Ishikawa (cell line): ENCODE results near the gene RARB.

Experiments
- CEBPB ChIP-seq: IDR thresholded peaks from 2 replicates; pipeline ENCODE4 v1.6.1; 2012
- EP300 ChIP-seq: IDR thresholded peaks from 2 replicates; pipeline ENCODE4 v1.6.1; 2012; ENCODE audit warnings: borderline replicate concordance
- RAD21 ChIP-seq: IDR thresholded peaks from 2 replicates; pipeline ENCODE4 v1.6.1; 2012; ENCODE audit warnings: low read depth
- TAF1 ChIP-seq: IDR thresholded peaks from 2 replicates; pipeline ENCODE4 v1.6.1; 2012; ENCODE audit warnings: low read depth, mild to moderate bottlenecking
- TEAD4 ChIP-seq: IDR thresholded peaks from 2 replicates; pipeline ENCODE4 v1.6.1; 2012
- YY1 ChIP-seq: IDR thresholded peaks from 2 replicates; pipeline ENCODE4 v1.6.1; 2012; ENCODE audit warnings: low read depth
- ZBTB7A ChIP-seq: IDR thresholded peaks from 2 replicates; pipeline ENCODE4 v1.6.1; 2012; ENCODE audit warnings: low read depth
- TF ChIP-seq, protein P1 (sequence below): IDR thresholded peaks from 2 replicates; pipeline ENCODE4 v1.6.1; 2012
- TF ChIP-seq, protein P2 (sequence below): IDR thresholded peaks from 2 replicates; pipeline ENCODE4 v1.6.1; 2012

DNA sequence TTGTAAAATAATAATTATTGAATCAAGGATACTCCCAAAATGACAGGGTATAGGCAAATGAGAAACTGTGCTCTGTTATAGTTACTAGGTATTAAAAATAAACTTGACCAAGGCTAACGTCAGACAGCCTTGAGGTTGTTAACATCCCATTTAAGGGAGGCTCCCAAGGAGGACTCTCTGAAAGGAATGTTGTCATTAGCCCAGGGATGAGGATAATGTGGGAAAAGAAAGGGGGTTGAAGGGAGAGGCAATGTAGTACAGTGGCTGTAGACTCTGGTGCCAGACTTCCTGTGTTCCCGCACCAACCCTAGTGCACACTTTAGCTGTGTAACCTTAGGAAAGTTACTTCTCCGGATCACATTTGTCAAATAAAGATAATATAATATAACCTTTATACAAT, 47.0 kb upstream of the RARB start:
- TF ChIP-seq, protein P1, sequence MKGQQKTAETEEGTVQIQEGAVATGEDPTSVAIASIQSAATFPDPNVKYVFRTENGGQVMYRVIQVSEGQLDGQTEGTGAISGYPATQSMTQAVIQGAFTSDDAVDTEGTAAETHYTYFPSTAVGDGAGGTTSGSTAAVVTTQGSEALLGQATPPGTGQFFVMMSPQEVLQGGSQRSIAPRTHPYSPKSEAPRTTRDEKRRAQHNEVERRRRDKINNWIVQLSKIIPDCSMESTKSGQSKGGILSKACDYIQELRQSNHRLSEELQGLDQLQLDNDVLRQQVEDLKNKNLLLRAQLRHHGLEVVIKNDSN, result no peak
- TF ChIP-seq RAD21 (no peak), YY1 (no peak), EP300 (no peak), ZBTB7A (no peak), CEBPB (no peak), TEAD4 (no peak), TAF1 (no peak)
- TF ChIP-seq, protein P2, sequence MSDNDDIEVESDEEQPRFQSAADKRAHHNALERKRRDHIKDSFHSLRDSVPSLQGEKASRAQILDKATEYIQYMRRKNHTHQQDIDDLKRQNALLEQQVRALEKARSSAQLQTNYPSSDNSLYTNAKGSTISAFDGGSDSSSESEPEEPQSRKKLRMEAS, result no peak
